Prostate gland (tissue), 2 donors: ENCODE results near the gene SFRP5.

Experiments
- POLR2A ChIP-seq: fragments of 450-650 bp; IDR thresholded peaks from one replicate; pipeline ENCODE4 v1.6.1; 2016; ENCODE audit warnings: antibody characterized with exemption, mild to moderate bottlenecking
- POLR2AphosphoS5 ChIP-seq: sonication (generic); formaldehyde crosslinking; IDR thresholded peaks from one replicate; pipeline ENCODE4 v1.6.1; 2017; ENCODE audit warnings: antibody characterized with exemption
- TF ChIP-seq, protein P1 (sequence below), 4 experiments: fragments of 200-600 bp in 2 of 4; fragments of 450-650 bp in 2 of 4; sonication (generic) in 2 of 4; IDR thresholded peaks; 1 replicate in 3 of 4; 2 replicates in 1 of 4; pipeline ENCODE4 v1.5.1; 2016 to 2019; ENCODE audit warnings: antibody characterized with exemption in 4 of 4, mild to moderate bottlenecking in 2 of 4, moderate library complexity in 2 of 4

DNA sequence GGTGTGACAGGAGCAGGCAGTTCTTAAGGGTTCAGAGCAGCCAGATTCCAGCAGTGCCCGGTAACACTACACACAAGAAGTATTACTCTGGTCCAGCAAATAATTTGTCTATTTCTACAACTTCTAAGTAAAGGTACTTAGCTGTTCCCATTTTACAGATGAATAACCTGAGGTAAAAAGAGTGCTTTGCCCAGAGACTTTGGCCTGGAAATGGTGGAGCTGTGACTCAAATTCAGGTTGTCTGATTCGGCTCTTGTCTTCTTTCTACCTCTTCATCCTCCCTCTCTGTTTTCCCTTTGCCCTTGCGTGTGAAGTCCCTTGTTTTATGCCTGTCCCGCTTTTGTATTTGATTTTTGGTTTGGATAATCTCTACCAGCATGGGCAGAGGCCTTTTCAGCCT, 17.1 kb downstream of the SFRP5 start:
- TF ChIP-seq, protein P1, sequence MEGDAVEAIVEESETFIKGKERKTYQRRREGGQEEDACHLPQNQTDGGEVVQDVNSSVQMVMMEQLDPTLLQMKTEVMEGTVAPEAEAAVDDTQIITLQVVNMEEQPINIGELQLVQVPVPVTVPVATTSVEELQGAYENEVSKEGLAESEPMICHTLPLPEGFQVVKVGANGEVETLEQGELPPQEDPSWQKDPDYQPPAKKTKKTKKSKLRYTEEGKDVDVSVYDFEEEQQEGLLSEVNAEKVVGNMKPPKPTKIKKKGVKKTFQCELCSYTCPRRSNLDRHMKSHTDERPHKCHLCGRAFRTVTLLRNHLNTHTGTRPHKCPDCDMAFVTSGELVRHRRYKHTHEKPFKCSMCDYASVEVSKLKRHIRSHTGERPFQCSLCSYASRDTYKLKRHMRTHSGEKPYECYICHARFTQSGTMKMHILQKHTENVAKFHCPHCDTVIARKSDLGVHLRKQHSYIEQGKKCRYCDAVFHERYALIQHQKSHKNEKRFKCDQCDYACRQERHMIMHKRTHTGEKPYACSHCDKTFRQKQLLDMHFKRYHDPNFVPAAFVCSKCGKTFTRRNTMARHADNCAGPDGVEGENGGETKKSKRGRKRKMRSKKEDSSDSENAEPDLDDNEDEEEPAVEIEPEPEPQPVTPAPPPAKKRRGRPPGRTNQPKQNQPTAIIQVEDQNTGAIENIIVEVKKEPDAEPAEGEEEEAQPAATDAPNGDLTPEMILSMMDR (IDR thresholded peaks at IDR 0.05) = no peak
- TF ChIP-seq POLR2A (no peak), POLR2AphosphoS5 (no peak)
